ENCODE results near the gene ALDH4A1.
"Not testable (repeated sequence)": the region's sequence is repeated elsewhere in the genome, so short reads cannot be mapped to it uniquely, and the experiment has no call there.

ALDH4A1 gene

DNA sequence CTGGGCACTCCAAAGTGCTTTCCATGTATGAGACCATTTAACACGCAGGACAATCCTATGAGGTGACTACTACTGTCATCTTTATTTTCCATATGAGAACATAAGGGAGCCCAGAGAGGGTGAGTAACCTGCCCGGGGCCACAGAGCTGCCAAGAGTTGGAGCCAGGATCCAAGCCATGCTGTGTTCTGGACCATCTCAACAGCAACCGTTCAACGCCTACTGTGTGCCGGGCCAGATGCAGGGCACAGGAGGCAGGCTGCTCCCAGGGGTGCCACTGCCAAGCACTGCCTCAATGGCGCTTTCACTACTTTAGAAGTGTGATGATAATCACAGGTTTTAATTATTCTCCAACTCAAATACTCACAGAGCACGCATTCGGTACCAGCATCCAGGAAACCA is 3.8 kb downstream of the ALDH4A1 start:
- DNase-seq = no peak

DNA sequence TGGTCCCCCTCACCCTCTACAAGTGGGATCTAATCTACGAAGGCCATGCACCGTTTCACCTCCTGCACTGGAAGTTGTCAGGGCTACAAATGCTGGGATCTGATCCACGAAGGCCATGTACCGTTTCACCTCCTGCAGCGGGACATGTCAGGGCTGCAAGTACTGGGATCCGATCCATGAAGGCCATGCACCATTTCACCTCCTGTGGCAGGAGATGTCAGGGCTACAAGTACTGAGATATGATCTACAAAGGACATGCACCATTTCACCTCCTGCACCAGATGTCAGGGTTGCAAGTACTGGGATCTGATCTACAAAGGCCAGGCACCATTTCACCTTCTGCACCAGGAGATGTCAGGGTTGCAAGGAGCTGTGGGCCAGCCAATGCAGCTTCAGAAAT is 7.0 kb downstream of the ALDH4A1 start:
- no peak for DNase-seq

DNA sequence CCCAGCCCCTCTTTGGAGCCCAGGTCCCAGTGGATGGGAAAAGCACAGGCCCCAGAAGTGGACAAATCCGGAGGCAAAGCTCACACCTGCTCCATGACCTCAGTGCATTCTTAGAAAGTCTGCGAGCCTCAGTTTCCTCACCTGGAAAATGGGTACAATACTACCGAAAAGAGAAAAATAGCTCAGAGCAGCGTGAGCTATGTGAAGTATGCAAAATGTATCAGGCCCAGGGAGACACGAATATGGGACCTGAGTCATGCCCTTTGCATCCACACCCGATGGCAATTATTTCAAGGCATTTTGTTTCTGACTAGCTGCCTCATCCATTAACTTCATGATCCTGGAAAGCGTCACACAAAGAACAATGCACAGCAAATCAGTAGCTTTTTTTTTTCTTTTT is 9.2 kb downstream of the ALDH4A1 start:
- no peak for DNase-seq

DNA sequence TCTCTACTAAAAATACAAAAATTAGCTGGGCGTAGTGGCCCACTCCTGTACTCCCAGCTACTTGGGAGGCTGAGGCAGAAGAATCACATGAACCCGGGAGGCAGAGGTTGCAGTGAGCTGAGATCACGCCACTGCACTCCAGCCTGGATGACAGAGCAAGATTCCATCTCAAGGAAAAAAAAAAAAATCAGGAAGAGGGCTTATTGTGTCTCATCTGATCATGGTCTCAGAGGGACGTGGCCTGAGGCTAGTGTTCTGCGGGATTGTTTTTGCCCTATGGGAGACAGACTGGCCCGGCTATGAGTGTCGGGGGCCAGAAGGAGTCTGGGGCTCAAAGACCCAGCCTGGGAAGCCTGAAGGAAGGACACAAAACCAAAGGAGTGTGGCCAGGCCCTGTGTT is 10.5 kb downstream of the ALDH4A1 start:
- not testable (repeated sequence) for DNase-seq

DNA sequence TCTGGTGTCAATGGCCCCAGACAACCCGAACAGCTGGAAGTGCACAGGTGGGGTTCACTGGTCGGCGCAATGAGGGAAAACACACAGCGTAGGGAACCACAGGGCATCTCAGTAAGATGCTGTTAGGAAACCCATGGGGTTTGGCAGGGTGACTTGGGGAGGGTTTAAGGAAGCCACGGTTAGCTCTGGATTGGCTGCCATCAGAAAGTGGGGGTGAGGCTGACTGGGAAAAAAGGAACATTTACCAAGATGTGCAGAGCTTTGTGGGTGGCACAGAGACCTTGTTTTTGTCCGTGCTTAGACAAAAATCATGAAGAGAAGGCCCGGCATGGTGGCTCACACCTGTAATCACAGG is 11.0 kb downstream of the ALDH4A1 start:
- DNase-seq = no peak

DNA sequence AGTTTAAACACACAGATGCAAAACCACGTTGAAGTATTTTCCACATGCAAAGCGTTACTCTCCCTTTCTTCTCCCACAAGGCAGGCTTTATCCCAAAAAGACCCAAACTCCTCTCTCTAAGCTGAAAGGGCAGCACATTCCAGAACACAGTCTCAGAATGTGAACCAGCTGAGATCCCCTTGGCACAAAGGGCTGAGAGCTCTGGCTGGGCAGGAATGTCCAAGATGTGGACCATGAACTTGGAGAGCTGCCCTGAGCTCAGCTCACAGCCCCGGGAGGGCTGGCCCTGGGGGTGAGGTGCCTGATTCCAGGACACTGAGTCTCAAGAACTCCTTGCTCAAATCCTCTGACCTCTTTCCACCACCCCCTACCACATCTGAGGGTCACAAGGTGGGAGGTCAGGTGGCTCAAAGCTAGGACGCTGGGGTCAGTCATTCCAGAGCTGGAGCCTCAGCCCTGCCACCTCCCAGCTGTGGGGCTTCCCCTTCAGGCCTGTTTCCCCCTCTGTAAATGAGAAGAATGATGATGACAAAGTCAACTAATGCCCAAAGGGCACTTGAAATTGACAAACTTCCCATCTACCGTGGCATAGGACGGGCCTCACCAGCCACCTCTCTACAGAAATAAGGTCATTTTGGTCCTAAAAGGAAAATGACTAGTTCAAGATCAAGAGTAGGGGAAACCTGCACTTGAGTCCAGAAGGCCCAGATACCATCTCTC is 11.5 kb downstream of the ALDH4A1 start:
- DNase-seq = no peak

DNA sequence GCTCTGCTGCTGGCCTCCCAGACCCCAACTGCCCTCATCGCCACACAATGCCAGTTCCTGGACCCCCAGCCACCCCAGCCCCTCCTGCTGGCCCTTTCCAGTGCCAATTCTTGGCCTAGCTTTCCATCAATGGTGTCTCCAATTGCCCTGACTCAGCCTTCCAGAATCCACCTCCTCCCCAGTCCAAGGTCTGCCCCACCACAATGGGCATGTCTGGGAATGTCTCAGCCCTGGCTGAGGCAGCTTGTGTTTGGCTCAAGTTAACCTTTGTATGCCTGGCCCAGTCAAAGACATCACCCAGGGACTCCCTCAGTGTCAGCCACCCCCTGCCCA is 16.4 kb downstream of the ALDH4A1 start:
- DNase-seq = no peak

DNA sequence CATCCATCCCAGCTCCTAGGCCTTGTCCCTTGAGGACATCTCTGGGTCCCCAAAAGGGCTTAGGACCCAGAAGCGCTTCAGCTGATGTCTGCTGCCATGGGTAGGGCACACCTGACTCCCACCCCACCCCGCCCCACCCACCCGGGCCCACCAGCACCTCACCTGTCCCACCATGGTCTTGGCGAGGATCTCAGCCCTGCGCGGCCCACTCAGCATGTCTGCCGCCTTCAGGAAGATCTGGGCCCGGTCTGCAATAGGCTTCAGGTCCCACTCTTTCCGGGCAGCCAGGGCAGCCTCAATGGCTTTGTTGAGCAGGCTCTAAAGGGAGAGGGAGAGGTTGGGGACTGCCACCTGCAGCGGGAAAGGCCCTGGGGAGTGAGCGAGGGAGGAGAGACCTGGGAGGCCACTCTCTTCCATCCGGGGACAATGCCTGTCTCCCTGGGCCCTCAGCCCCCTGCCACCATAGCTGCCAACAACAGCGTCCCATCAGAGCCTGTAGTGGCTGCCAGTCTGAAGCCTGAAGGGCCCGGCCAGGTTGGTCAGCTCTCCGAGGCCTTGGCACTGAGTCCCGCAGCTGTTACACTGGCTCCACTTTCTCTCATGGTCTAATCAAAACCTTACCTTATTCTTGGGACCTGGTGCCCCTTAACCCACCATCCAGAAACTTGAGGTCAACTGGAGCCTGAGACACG is 16.9 kb downstream of the ALDH4A1 start:
- DNase-seq = no peak

DNA sequence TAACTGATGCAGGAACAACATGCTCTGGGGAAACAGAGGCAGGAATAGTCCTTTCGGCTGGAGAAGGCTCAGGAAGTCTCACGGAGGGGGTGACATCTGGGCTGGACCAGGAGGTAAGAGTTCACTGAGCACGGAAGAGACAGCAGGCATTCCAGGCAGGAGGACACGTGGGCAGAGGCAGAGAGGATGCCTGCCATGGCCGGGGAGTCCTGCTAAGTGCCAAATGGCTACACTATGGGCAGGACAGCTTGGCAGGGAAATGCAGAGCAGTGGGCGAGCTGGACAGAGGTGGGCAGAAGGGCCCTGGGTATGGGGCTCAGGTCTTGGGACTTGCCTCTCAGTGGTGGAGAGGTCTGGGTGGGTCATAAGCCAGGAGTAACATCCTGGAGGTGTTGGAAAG is 17.6 kb downstream of the ALDH4A1 start:
- DNase-seq = no peak

DNA sequence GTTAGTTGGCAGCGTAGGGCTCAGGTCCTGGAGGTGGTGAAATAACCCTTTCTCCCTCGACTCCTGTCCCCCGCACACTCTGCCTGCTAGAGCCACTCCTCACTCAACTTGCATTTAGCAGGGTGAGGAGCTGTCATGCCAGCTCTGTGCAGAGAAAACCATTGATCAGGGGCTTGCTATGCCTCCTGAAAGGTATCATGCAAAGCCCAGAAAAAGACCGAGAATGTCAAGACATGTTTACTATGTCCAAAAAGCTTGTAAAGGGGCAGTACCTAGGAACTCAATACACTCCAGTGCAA is 18.0 kb downstream of the ALDH4A1 start:
- DNase-seq = no peak

DNA sequence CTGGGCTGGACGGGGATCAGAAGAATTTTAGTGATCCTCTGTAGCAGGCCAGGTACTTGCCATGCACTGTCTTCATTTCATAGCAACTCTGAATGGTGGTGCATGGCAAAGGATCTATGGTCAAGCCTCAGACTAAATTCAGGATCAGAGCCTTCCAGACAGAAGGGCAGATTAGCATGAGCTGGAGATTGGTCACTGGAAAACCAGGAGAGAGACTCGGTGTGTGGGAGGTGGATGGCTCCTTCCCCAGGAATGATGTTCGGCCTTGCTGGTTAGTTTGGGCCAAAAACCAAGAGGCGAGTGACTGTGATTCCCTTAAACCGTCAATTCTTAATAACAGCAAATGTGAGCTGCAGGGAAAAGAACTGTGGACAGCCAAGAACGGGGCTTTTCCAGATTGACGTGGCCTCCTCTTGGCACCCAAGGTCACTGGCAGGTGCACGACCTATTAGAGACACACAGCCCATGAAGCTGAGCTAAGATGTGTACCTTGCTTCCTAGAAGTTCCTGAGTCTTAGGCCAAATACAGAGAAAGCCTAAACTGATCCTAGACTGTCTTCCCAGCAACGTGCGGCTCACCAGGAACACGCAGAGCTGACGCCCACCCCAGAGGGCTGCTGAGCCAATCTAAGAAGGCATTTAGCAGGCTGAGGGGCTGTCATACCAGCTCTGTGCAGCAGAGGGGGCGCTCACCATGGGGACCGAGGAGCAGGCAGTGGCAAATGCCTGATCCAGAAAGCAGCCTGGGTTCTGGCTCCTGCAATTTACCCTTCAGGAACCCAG is 18.5 kb downstream of the ALDH4A1 start:
- DNase-seq = peak; percentile 63

DNA sequence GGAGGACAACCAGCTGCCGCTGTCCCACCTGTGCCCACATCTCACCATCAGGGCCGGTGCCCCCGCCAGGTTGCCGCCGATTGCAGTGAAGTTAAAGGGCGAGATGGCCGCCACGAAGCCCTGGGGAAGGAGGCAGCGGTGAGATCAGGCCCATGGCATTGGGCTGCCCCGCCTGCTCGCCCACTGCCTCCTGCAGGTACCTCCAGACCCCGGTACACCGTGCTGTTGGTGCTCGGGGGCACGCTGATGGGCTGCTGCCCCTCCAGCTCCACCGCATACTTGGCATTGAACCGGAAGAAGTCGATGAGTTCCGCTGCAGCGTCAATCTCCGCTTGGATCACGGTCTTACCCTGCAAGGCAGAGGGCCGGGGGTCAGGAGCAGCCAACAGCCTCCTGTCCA is 19.3 kb downstream of the ALDH4A1 start:
- no peak for DNase-seq

DNA sequence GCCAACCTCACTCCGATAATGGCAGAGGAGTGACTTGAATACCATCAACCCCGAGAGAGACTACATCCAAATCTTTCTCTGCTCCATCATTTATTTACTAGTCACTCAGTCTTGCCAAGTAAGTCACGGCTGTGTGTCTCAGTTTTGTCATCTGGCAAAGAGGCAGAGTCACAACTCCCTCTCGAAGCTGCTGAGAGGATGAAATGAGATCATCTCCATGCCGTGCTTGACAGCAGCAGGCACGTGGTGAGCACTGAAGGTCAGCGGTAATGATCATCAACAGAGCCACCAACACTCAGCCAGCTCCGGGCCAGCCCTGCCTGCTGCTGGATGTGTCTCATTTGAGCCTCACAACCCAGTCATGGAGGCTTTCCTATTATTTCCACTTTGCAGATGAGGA is 19.9 kb downstream of the ALDH4A1 start:
- no peak for DNase-seq

DNA sequence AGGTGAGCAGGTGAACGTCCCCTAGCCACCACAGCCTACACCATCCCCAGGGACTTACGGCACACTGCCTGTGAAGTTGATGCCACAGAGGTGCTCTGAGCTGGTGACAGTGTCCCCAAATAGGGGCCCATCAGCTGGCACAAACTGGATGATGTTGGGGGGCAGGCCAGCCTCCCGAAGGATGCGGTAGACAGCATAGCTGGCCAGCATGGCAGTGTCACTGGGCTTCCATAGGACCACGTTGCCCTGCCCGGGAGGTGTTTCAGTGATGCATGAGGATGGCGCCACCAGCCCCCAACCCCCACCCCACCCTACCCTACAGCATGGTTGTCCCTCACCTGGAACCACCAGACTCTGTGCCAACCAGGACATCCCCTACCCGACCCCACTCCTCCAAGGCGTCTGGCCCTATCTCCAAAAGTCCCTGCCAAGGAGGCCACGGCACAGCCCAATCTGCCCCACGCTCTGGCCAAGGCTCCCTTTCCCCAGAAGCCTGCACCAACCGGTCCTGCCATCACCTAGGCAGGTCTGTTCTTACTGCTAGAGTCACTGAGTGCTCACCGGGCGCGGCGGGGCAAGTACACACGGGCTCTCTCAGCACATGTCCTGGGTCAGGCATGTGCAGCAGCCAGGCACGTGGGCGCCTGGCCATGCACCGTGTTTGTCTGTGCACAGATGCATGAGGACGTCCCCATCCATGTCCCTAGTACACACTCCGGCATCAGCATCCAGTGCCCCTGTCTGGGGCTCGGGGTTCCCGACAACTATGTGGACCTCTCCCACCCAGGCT is 20.5 kb downstream of the ALDH4A1 start:
- DNase-seq = no peak

DNA sequence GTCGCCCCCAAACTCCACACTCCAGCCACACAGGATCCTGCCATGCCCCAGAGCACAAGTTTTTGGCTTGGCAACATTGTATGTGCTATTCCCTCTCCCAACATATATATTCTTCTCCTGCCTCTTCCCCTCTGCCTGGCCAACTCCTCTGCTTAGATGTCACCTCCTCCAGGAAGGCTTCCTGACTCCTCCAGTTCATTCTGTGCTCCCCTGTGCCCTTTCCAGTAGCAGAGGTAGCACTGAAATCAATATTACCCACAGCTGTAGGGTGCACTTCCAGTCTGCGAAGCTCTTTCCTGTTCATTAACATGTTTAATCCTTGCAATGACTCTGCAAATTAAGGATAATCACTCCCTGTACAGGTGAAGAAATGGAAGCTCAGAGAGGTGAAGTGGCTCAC is 21.2 kb downstream of the ALDH4A1 start:
- no peak for DNase-seq

DNA sequence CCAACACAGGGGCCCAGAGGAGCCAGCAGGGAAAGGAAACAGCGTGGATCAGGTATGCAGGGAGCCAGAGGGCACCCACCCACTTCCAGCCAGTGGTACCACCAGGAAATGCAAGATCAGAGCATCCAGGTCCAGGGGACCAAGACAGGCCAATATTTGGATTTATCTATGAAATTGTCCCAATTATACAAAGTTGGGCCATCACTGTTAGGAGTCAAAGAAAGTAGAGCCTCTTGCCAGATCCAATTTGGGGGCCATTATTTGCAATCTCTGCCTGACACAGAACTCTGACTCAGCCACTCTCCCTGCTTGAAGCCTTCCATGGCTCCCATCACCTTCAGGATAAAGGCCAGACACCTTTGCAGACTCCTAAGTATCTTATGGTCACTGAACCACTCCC is 21.8 kb downstream of the ALDH4A1 start:
- DNase-seq = no peak

DNA sequence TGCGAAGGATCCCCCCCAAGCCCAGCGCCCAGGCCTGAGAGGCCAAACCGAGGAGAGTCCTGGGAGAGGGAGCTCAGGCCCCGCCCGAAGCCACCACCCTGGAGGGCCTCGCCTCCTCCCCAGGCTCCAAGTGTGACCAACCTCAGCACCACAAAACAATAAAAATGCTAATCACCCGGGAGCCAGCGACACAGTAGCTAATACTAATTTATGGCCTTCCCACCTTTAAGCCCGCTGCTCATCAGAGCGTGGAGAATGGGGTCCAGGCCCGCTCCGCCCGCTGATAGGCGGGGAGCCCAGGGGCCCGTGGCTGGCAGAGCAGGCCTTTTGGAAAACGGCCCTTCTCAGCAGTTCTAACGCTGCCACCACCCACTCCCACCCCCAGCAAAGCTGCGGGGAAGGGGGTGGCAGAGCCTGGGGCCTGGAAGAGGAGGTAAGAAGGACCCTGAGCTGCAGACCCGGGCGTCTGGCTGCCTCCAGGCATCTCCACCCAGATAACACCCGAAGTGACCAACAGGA is 22.5 kb downstream of the ALDH4A1 start:
- DNase-seq = no peak

DNA sequence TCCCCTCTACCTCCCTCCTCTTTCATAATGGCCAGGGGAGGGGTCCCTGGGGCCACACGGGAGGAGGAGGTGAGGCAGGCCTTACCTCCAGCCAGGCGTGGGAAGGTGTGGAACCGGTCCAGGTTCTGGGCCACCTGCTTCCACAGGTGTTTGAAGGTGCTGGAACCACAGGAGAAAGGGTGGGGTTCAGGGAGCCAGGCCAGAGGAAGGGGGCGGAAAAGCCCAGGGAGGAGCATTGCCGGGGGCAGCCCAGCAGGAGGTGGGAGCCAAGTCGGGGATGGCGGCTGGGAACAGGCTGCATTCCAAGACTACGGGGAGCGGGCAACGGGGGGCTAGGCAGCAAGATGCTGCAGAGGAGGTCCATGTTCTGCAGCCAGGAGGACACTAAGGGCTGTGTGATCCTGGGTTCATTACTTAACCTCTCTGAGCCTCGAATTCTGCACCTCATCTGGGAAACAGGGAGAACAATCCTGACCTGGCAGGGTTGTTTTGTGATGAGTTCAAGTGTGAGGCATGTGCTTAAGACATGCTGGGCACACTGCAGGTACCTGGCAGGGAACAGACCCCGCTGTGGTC is 23.1 kb downstream of the ALDH4A1 start:
- DNase-seq = no peak

DNA sequence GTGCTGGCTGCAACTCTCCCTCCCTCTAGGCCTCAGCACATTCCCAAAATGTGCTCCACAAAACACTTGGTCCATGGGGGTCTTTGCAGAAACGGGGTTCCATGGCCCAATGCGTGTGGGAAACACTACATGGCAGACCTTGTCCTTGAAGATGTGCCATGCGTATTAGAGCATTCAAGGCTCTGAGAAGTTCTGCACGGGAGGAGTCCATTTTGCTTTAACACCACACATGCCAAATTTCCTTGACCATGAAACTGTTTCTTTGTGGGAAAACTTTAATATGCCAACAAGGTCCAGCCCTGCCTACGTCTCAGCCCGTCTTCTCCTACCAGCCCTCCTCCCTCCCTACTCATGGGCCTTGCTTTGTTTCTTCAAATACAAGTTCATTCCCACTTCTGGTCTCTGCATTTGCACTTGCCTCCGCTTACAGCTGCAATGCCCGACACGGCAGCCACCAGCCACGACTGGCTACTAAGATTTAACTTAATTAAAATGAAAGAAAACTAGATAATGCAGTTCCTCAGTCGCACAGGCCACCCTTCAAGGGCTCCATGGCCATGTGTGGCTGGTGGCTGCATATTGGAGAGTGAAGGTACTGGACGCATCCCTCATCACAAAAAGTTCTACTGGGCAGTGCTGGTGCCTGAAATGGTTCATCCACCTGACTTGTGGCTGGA is 23.7 kb downstream of the ALDH4A1 start:
- DNase-seq = no peak

DNA sequence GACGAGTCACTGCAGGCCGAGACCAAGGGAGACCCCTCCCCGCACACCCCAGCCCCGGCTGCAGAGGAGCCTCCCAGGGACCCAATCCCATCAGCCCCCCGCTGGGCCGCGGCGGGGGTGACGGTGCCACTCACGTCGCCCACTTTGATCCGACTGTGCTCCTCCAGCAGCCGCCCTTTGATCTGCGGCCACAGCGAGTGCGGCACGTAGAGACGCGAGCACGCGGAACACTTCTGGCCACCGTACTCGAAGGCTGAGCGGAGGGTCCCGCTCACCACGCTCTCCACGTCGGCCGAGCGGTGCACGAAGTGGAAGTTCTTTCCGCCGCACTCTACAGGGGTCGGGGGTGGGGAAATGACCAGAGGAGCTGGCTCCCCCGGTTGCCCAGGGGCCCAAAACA is 25.1 kb downstream of the ALDH4A1 start:
- no peak for DNase-seq

DNA sequence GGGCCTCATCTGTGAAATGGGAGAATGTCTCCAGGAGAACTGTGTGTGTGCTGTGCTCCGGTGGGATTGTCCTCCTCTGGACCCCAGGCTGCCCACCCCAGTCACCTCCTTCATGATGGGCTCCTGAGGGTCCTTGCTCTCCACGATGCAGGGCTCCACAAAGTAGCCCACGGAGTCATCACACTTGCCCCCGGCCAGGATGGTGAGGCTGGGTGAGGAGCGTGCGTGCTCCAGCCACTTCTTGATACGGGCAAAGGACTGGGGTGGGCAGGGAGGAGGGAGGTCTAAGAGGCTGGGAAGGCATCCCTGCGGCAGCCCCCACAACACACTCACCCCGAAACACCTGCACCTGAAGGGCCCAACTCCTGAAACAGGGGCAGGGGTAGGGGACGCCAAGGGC is 26.1 kb downstream of the ALDH4A1 start:
- DNase-seq = no peak

DNA sequence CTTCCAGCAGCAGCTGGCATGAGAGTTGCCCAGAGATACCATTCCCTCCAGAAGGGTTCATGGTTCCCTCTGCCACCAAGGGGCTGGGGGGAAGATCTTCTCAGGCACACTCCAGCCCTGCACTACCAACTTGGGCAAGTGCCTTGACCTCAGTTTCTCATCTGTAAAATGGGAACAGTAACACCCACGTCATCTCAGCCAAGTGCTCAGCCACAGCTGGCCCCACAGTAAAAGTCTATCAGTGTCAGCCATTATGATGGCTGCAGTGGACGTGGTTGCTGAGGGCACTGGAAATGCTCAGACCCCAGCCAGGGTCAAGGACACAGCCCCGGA is 26.6 kb downstream of the ALDH4A1 start:
- no peak for DNase-seq
